Activated T-cell treated with anti-CD3 and anti-CD28 coated beads, Interleukin-2, amount 50 U/mL, for 4 hours (primary cell): ENCODE results near the gene SRM. TPM values are rescaled to one million over a fixed set of nuclear protein-coding genes. Genes with fewer than 3 reads are reported as not detected.
"Not testable (repeated sequence)": the region's sequence is repeated elsewhere in the genome, so short reads cannot be mapped to it uniquely, and the experiment has no call there.

Experiments used
- ATAC-seq, 2 donors: fragments of 200-7000 bp; cut with Tn5 transposase; one replicate each; pipeline ENCODE4 v1.10.0; 2021
- DNase-seq: peaks from one replicate; pipeline ENCODE4 v3.0.0-alpha.2; 2020
- H3K27me3 Mint-ChIP-seq: one replicate; pipeline ENCODE4 v1.8.0; 2021; ENCODE audit warnings: low read depth, mixed read lengths
- H3K36me3 Mint-ChIP-seq: one replicate; pipeline ENCODE4 v1.8.0; 2022; ENCODE audit warnings: mixed read lengths; ENCODE audit not compliant: insufficient read depth
- H3K4me1 Mint-ChIP-seq: one replicate; pipeline ENCODE4 v1.8.0; 2021; ENCODE audit warnings: low read depth, mixed read lengths
- H3K4me3 Mint-ChIP-seq: one replicate; pipeline ENCODE4 v1.8.0; 2021; ENCODE audit warnings: mild to moderate bottlenecking, moderate library complexity, mixed read lengths
- H3K9me3 Mint-ChIP-seq: one replicate; pipeline ENCODE4 v1.8.0; 2021; ENCODE audit warnings: mixed read lengths
- total RNA-seq, 3 donors: library from RNA; stranded (reverse); gene quantifications; one replicate each; pipeline ENCODE4 v1.2.1, GENCODE V29; 2021

Gene SRM
- total RNA-seq, 3 donors from 2014 or later, result 622 to 706 (median 667) TPM

- H3K36me3 Mint-ChIP-seq, result no peaks in the 10 kb centered on the region
Observed at GRCh38 chr1:11044086-11044848, 15.6 kb downstream of the SRM start.

GRCh38 chr1:11042995-11043874 is 16.6 kb downstream of the SRM start:
- no peaks in the 10 kb centered on the region for H3K9me3 Mint-ChIP-seq
- H3K4me1 Mint-ChIP-seq, result no peaks in the 10 kb centered on the region
- H3K4me3 Mint-ChIP-seq, result no peak overlapping the region
- ATAC-seq (no peak), DNase-seq (no peak)
- H3K27me3 Mint-ChIP-seq, result no peaks in the 10 kb centered on the region
- H3K36me3 Mint-ChIP-seq, result no peaks in the 10 kb centered on the region

More at GRCh38 chr1:11044086-11044848, 15.6 kb downstream of the SRM start:
- Mint-ChIP-seq H3K27me3 (no peaks in the 10 kb centered on the region), H3K4me1 (no peaks in the 10 kb centered on the region), H3K4me3 (no peak overlapping the region), H3K9me3 (no peaks in the 10 kb centered on the region)
- DNase-seq (no peak), ATAC-seq (no peak)

GRCh38 chr1:11042065-11042464 is 17.8 kb downstream of the SRM start:
- DNase-seq, result no peak
- ATAC-seq, result no peak
- peaks cover 4% of the 10 kb centered on the region for H3K4me1 Mint-ChIP-seq
- no peaks in the 10 kb centered on the region for H3K27me3 Mint-ChIP-seq
- H3K9me3 Mint-ChIP-seq, result no peaks in the 10 kb centered on the region
- H3K36me3 Mint-ChIP-seq, result no peaks in the 10 kb centered on the region
- no peak overlapping the region for H3K4me3 Mint-ChIP-seq

- H3K9me3 Mint-ChIP-seq, result no peaks in the 10 kb centered on the region
- H3K4me1 Mint-ChIP-seq, result peaks cover 4% of the 10 kb centered on the region
- H3K36me3 Mint-ChIP-seq, result no peaks in the 10 kb centered on the region
- H3K27me3 Mint-ChIP-seq, result no peaks in the 10 kb centered on the region
- ATAC-seq (no peak), DNase-seq (no peak)
- H3K4me3 Mint-ChIP-seq, result no peak overlapping the region
Observed at GRCh38 chr1:11041048-11041447, 18.8 kb downstream of the SRM start.

- not testable (repeated sequence) for ATAC-seq, DNase-seq, H3K4me1 Mint-ChIP-seq, H3K27me3 Mint-ChIP-seq, H3K36me3 Mint-ChIP-seq, H3K9me3 Mint-ChIP-seq, H3K4me3 Mint-ChIP-seq
Observed at GRCh38 chr1:11040105-11040429, 19.8 kb downstream of the SRM start.

GRCh38 chr1:11039351-11040104 is 20.3 kb downstream of the SRM start:
- Mint-ChIP-seq H3K4me3 (no peak overlapping the region), H3K9me3 (no peaks in the 10 kb centered on the region)
- no peak for ATAC-seq

GRCh38 chr1:11037740-11038182 is 22.1 kb downstream of the SRM start:
- no peak overlapping the region for H3K4me3 Mint-ChIP-seq
- DNase-seq, result peak; percentile 90
- H3K9me3 Mint-ChIP-seq, result no peaks in the 10 kb centered on the region
- ATAC-seq, result peak; percentile 99
- H3K36me3 Mint-ChIP-seq, result no peaks in the 10 kb centered on the region
- peaks cover 4% of the 10 kb centered on the region for H3K4me1 Mint-ChIP-seq
- no peaks in the 10 kb centered on the region for H3K27me3 Mint-ChIP-seq

More at GRCh38 chr1:11039351-11040104, 20.3 kb downstream of the SRM start:
- Mint-ChIP-seq H3K36me3 (no peaks in the 10 kb centered on the region), H3K27me3 (no peaks in the 10 kb centered on the region), H3K4me1 (peaks cover 4% of the 10 kb centered on the region)
- no peak for DNase-seq

- ATAC-seq, H3K36me3 Mint-ChIP-seq, H3K27me3 Mint-ChIP-seq, DNase-seq, H3K4me3 Mint-ChIP-seq, H3K4me1 Mint-ChIP-seq, H3K9me3 Mint-ChIP-seq: not testable (repeated sequence)
Observed at GRCh38 chr1:11037019-11037739, 22.6 kb downstream of the SRM start.

- ATAC-seq, result peak; percentile 7 to 18
Observed at GRCh38 chr1:11031624-11032262, 28.1 kb downstream of the SRM start.

GRCh38 chr1:11030865-11031264 is 29.0 kb downstream of the SRM start:
- Mint-ChIP-seq H3K9me3 (no peaks in the 10 kb centered on the region), H3K4me3 (no peak overlapping the region), H3K27me3 (no peaks in the 10 kb centered on the region), H3K4me1 (peaks cover 3% of the 10 kb centered on the region), H3K36me3 (peaks cover 12% of the 10 kb centered on the region)
- DNase-seq (no peak), ATAC-seq (no peak)

More at GRCh38 chr1:11031624-11032262, 28.1 kb downstream of the SRM start:
- H3K27me3 Mint-ChIP-seq, result no peaks in the 10 kb centered on the region
- H3K36me3 Mint-ChIP-seq, result peaks cover 9% of the 10 kb centered on the region
- no peak for DNase-seq
- H3K9me3 Mint-ChIP-seq, result no peaks in the 10 kb centered on the region
- peaks cover 2% of the 10 kb centered on the region for H3K4me1 Mint-ChIP-seq
- H3K4me3 Mint-ChIP-seq, result no peak overlapping the region

GRCh38 chr1:11028018-11028417 is 31.8 kb downstream of the SRM start:
- Mint-ChIP-seq H3K4me1 (peaks cover 17% of the 10 kb centered on the region), H3K4me3 (no peak overlapping the region), H3K27me3 (no peaks in the 10 kb centered on the region), H3K36me3 (peaks cover 30% of the 10 kb centered on the region), H3K9me3 (no peaks in the 10 kb centered on the region)
- ATAC-seq (no peak), DNase-seq (no peak)

- Mint-ChIP-seq H3K9me3 (no peaks in the 10 kb centered on the region), H3K36me3 (peaks cover 34% of the 10 kb centered on the region), H3K4me1 (peaks cover 19% of the 10 kb centered on the region), H3K27me3 (no peaks in the 10 kb centered on the region), H3K4me3 (no peak overlapping the region)
- ATAC-seq, result no peak
- DNase-seq, result no peak
Observed at GRCh38 chr1:11027316-11027715, 32.5 kb downstream of the SRM start.

GRCh38 chr1:11026903-11027302 is 32.9 kb downstream of the SRM start:
- ATAC-seq (no peak), DNase-seq (no peak)
- no peak overlapping the region for H3K4me3 Mint-ChIP-seq
- peaks cover 39% of the 10 kb centered on the region for H3K36me3 Mint-ChIP-seq
- H3K9me3 Mint-ChIP-seq, result no peaks in the 10 kb centered on the region
- H3K4me1 Mint-ChIP-seq, result peaks cover 22% of the 10 kb centered on the region
- H3K27me3 Mint-ChIP-seq, result no peaks in the 10 kb centered on the region
